ENCODE results near the gene MMP7.

The MMP7 gene

GRCh38 chr11:102527684-102528083 is 2.9 kb downstream of the MMP7 start:
- TF ChIP-seq OSR2 (tag by site-specific recombination; IDR thresholded peaks at IDR 0.05), result no peak
- TF ChIP-seq ZNF704 (tag by site-specific recombination; IDR thresholded peaks at IDR 0.05), result no peak
- no peak for TF ChIP-seq ZNF449 (tag by site-specific recombination; IDR thresholded peaks at IDR 0.05)
- no peak for TF ChIP-seq ZNF768 (tag by site-specific recombination; IDR thresholded peaks at IDR 0.05)
- TF ChIP-seq ZNF645 (tag by site-specific recombination; IDR thresholded peaks at IDR 0.05), result no peak
- no peak for TF ChIP-seq ZNF404 (tag by site-specific recombination; IDR thresholded peaks at IDR 0.05)
- H3K36me3 ChIP-seq (ENCODE audit: control insufficient read depth in 2 of 2, insufficient read depth in 1 of 2, low read length in 2 of 2), result no peaks in the 10 kb centered on the region
- ChIA-PET CTCF (no interaction called here), POLR2A (no interaction called here)
- H3K4me3 ChIP-seq (ENCODE audit: low read depth, low read length), result no peak overlapping the region
- no peaks in the 10 kb centered on the region for H3K9me3 ChIP-seq (ENCODE audit: control insufficient read depth, insufficient read depth, low read depth, low read length)
- no peaks in the 10 kb centered on the region for H3K4me1 ChIP-seq (ENCODE audit: control insufficient read depth, insufficient read depth, low read length)
- H3K27ac ChIP-seq (ENCODE audit: extremely low read depth, low read depth, low read length), result no peak overlapping the region

GRCh38 chr11:102527041-102527440 is 3.5 kb downstream of the MMP7 start:
- CTCF ChIA-PET, result no interaction called here
- POLR2A ChIA-PET, result no interaction called here
- Histone ChIP-seq H3K9me3 (ENCODE audit: control insufficient read depth, insufficient read depth, low read depth, low read length) (no peaks in the 10 kb centered on the region), H3K4me1 (ENCODE audit: control insufficient read depth, insufficient read depth, low read length) (no peaks in the 10 kb centered on the region), H3K4me3 (ENCODE audit: low read depth, low read length) (no peak overlapping the region), H3K27ac (ENCODE audit: extremely low read depth, low read depth, low read length) (no peak overlapping the region), H3K36me3 (ENCODE audit: control insufficient read depth in 2 of 2, insufficient read depth in 1 of 2, low read length in 2 of 2) (no peaks in the 10 kb centered on the region)
- no peak for TF ChIP-seq ZNF274 (IDR thresholded peaks at IDR 0.05; ENCODE audit: low read length)
- TF ChIP-seq ZNF274 (tag by site-specific recombination; IDR thresholded peaks at IDR 0.05; ENCODE audit: borderline replicate concordance), result no peak
- TF ChIP-seq GFI1B (tag by site-specific recombination; IDR thresholded peaks at IDR 0.05), result no peak
- no peak for TF ChIP-seq ZNF324 (tag by site-specific recombination; IDR thresholded peaks at IDR 0.05)
- TF ChIP-seq BCL11B (tag by site-specific recombination; IDR thresholded peaks at IDR 0.05; ENCODE audit: low read depth), result no peak
- no peak for TF ChIP-seq ZFP3 (tag by site-specific recombination; IDR thresholded peaks at IDR 0.05; ENCODE audit: low read depth)
- no peak for TF ChIP-seq ZNF785 (tag by site-specific recombination; IDR thresholded peaks at IDR 0.05)
- no peak for TF ChIP-seq ZBTB44 (tag by site-specific recombination; IDR thresholded peaks at IDR 0.05)
- TF ChIP-seq ZNF114 (tag by site-specific recombination; IDR thresholded peaks at IDR 0.05), result no peak
- TF ChIP-seq TCF7L2 (IDR thresholded peaks at IDR 0.05; ENCODE audit: borderline replicate concordance, low read depth, low read length), result no peak
- no peak for TF ChIP-seq ZNF704 (tag by site-specific recombination; IDR thresholded peaks at IDR 0.05)
- TF ChIP-seq FEZF1 (tag by site-specific recombination; IDR thresholded peaks at IDR 0.05), result no peak
- no peak for TF ChIP-seq REPIN1 (tag by site-specific recombination; IDR thresholded peaks at IDR 0.05; ENCODE audit: low read depth)
- no peak for TF ChIP-seq KLF7 (tag by site-specific recombination; IDR thresholded peaks at IDR 0.05; ENCODE audit: borderline replicate concordance)
- TF ChIP-seq ZNF792 (tag by site-specific recombination; IDR thresholded peaks at IDR 0.05), result no peak
